ENCODE measurements around the gene SKAP1. TPM values are rescaled to one million over a fixed set of nuclear protein-coding genes. Genes with fewer than 3 reads are reported as not detected.

Gene SKAP1
- total RNA-seq, 1 donor from 2014 or later = 0.49 TPM

- H3K36me3 Mint-ChIP-seq (ENCODE audit: low read depth) = no peaks in the 10 kb centered on the region
- H3K4me1 Mint-ChIP-seq = peaks cover 14% of the 10 kb centered on the region
- TF ChIP-seq CTCF (conservative IDR thresholded peaks at IDR 0.05) = no peak
- no peak overlapping the region for H3K27ac Mint-ChIP-seq (ENCODE audit: unreplicated experiment)
- no peak for DNase-seq (ENCODE audit: low read depth, low spot score)
- no peaks in the 10 kb centered on the region for H3K9me3 Mint-ChIP-seq
- no peak overlapping the region for H3K4me3 Mint-ChIP-seq
- H3K27me3 Mint-ChIP-seq (ENCODE audit: low read depth) = peaks cover 84% of the 10 kb centered on the region
Measured at GRCh38 chr17:48198950-48199541, 231.0 kb downstream of the SKAP1 start.

- H3K27me3 Mint-ChIP-seq (ENCODE audit: low read depth) = peaks cover 85% of the 10 kb centered on the region
- no peaks in the 10 kb centered on the region for H3K9me3 Mint-ChIP-seq
Measured at GRCh38 chr17:48195910-48196309, 234.1 kb downstream of the SKAP1 start.

GRCh38 chr17:48194097-48194550 lies 235.9 kb downstream of the SKAP1 start:
- no peak for TF ChIP-seq CTCF (conservative IDR thresholded peaks at IDR 0.05)
- peaks cover 24% of the 10 kb centered on the region for H3K4me1 Mint-ChIP-seq
- H3K27me3 Mint-ChIP-seq (ENCODE audit: low read depth) = peaks cover 78% of the 10 kb centered on the region
- no peak for DNase-seq (ENCODE audit: low read depth, low spot score)
- no peaks in the 10 kb centered on the region for H3K36me3 Mint-ChIP-seq (ENCODE audit: low read depth)
- H3K27ac Mint-ChIP-seq (ENCODE audit: unreplicated experiment) = no peak overlapping the region
- no peaks in the 10 kb centered on the region for H3K9me3 Mint-ChIP-seq
- no peak overlapping the region for H3K4me3 Mint-ChIP-seq

More at GRCh38 chr17:48195910-48196309, 234.1 kb downstream of the SKAP1 start:
- peaks cover 24% of the 10 kb centered on the region for H3K4me1 Mint-ChIP-seq
- TF ChIP-seq CTCF (conservative IDR thresholded peaks at IDR 0.05) = no peak
- H3K36me3 Mint-ChIP-seq (ENCODE audit: low read depth) = no peaks in the 10 kb centered on the region
- no peak overlapping the region for H3K27ac Mint-ChIP-seq (ENCODE audit: unreplicated experiment)
- no peak for DNase-seq (ENCODE audit: low read depth, low spot score)
- no peak overlapping the region for H3K4me3 Mint-ChIP-seq

GRCh38 chr17:48192321-48192731 lies 237.7 kb downstream of the SKAP1 start:
- H3K9me3 Mint-ChIP-seq = no peaks in the 10 kb centered on the region
- no peaks in the 10 kb centered on the region for H3K36me3 Mint-ChIP-seq (ENCODE audit: low read depth)
- no peak overlapping the region for H3K27ac Mint-ChIP-seq (ENCODE audit: unreplicated experiment)
- H3K4me3 Mint-ChIP-seq = no peak overlapping the region
- H3K27me3 Mint-ChIP-seq (ENCODE audit: low read depth) = peaks cover 76% of the 10 kb centered on the region
- H3K4me1 Mint-ChIP-seq = peaks cover 24% of the 10 kb centered on the region
- no peak for TF ChIP-seq CTCF (conservative IDR thresholded peaks at IDR 0.05)
- DNase-seq (ENCODE audit: low read depth, low spot score) = no peak

GRCh38 chr17:48191362-48191761 lies 238.7 kb downstream of the SKAP1 start:
- no peak for TF ChIP-seq CTCF (conservative IDR thresholded peaks at IDR 0.05)
- Mint-ChIP-seq H3K36me3 (ENCODE audit: low read depth) (no peaks in the 10 kb centered on the region), H3K27ac (ENCODE audit: unreplicated experiment) (no peak overlapping the region), H3K4me3 (no peak overlapping the region), H3K27me3 (ENCODE audit: low read depth) (peaks cover 77% of the 10 kb centered on the region), H3K9me3 (no peaks in the 10 kb centered on the region), H3K4me1 (peaks cover 24% of the 10 kb centered on the region)
- no peak for DNase-seq (ENCODE audit: low read depth, low spot score)

All from neural crest cell (in vitro differentiated cells).